Bronchial epithelial cell (primary cell): ENCODE data around the gene EML6. TPM values are rescaled to one million over a fixed set of nuclear protein-coding genes. Genes with fewer than 3 reads are reported as not detected.
A peak's percentile ranks its signal among the peaks of the same experiment; 100 is the strongest.

ENCODE experiments used
- DNase-seq: peaks from one replicate; pipeline ENCODE4 v3.0.0-alpha.2; 2010; ENCODE audit warnings: low read depth
- FAIRE-seq: peaks from 2 replicates; lab custom pipeline; 2011; peaks lifted over from hg19 to GRCh38; lab: Jason Lieb, UNC
- H3K27me3 ChIP-seq: 2 replicates; pipeline ENCODE4 v1.5.1; 2011; ENCODE audit warnings: low read length; ENCODE audit not compliant: control insufficient read depth, insufficient read depth
- H3K36me3 ChIP-seq: 2 replicates; pipeline ENCODE4 v1.5.1; 2011; ENCODE audit warnings: low read length; ENCODE audit not compliant: control insufficient read depth, insufficient read depth
- H3K4me3 ChIP-seq: 2 replicates; pipeline ENCODE4 v1.5.1; 2011; ENCODE audit warnings: mild to moderate bottlenecking, low read depth, low read length, control low read depth
- total RNA-seq: library from RNA; depleted of rRNA; stranded (reverse); fragments of >200 nt; gene quantifications from 2 replicates; pipeline ENCODE4 v1.2.1, GENCODE V29; 2014
- TF ChIP-seq, protein P1 (sequence below): IDR thresholded peaks from 2 replicates; pipeline ENCODE4 v1.5.1; 2011; ENCODE audit warnings: mild to moderate bottlenecking, moderate library complexity, low read length, control low read depth, inconsistent platforms; ENCODE audit not compliant: insufficient read depth, severe bottlenecking

EML6 gene
- total RNA-seq, 1 donor from 2014 or later = 0.53 TPM

GRCh38 chr2:55013936-55014335 is 290.5 kb downstream of the EML6 start:
- Histone ChIP-seq H3K36me3 (no peaks in the 10 kb centered on the region), H3K4me3 (no peak overlapping the region), H3K27me3 (no peaks in the 10 kb centered on the region)
- TF ChIP-seq, protein P1, sequence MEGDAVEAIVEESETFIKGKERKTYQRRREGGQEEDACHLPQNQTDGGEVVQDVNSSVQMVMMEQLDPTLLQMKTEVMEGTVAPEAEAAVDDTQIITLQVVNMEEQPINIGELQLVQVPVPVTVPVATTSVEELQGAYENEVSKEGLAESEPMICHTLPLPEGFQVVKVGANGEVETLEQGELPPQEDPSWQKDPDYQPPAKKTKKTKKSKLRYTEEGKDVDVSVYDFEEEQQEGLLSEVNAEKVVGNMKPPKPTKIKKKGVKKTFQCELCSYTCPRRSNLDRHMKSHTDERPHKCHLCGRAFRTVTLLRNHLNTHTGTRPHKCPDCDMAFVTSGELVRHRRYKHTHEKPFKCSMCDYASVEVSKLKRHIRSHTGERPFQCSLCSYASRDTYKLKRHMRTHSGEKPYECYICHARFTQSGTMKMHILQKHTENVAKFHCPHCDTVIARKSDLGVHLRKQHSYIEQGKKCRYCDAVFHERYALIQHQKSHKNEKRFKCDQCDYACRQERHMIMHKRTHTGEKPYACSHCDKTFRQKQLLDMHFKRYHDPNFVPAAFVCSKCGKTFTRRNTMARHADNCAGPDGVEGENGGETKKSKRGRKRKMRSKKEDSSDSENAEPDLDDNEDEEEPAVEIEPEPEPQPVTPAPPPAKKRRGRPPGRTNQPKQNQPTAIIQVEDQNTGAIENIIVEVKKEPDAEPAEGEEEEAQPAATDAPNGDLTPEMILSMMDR = no peak
- no peak for DNase-seq
- FAIRE-seq = no peak

GRCh38 chr2:55014962-55015939 is 291.8 kb downstream of the EML6 start:
- Histone ChIP-seq H3K27me3 (no peaks in the 10 kb centered on the region), H3K36me3 (no peaks in the 10 kb centered on the region), H3K4me3 (no peak overlapping the region)
- TF ChIP-seq, protein P1 = peak; percentile 56
- DNase-seq = peak; percentile 69
- FAIRE-seq = no peak

DNA sequence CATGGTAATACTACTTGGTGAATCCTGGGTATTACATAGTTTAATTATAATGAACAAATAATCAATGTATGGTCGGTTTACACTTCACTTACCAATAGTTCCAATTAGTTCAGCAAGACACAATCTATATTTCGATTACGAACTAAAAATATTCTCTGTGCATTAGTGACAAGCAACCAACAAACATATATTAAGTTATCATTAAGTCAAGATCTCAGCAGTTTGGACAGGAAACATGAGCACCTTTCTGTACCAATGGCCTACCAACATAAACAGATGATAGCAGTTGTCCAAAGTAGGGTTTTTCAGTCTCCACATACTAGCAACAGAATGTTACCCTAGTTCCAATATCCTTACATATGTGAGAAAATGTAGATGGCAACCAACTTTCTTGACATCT is 294.0 kb downstream of the EML6 start:
- FAIRE-seq (no peak), DNase-seq (no peak)
- H3K36me3 ChIP-seq = peaks cover 2% of the 10 kb centered on the region
- TF ChIP-seq, protein P1 = no peak
- H3K27me3 ChIP-seq = no peaks in the 10 kb centered on the region
- H3K4me3 ChIP-seq = no peak overlapping the region

- DNase-seq (no peak), FAIRE-seq (no peak)
- Histone ChIP-seq H3K4me3 (no peak overlapping the region), H3K36me3 (peaks cover 2% of the 10 kb centered on the region), H3K27me3 (no peaks in the 10 kb centered on the region)
- TF ChIP-seq, protein P1 = no peak
Observed at GRCh38 chr2:55017880-55018279, 294.4 kb downstream of the EML6 start.

- Histone ChIP-seq H3K4me3 (no peak overlapping the region), H3K27me3 (no peaks in the 10 kb centered on the region), H3K36me3 (peaks cover 2% of the 10 kb centered on the region)
- FAIRE-seq (no peak), DNase-seq (no peak)
- TF ChIP-seq, protein P1 = no peak
Observed at GRCh38 chr2:55018619-55019018, 295.2 kb downstream of the EML6 start.
